ENCODE data around the gene TSPO2.
"Not testable (repeated sequence)": the region's sequence is repeated elsewhere in the genome, so short reads cannot be mapped to it uniquely, and the experiment has no call there.

Gene TSPO2

DNA sequence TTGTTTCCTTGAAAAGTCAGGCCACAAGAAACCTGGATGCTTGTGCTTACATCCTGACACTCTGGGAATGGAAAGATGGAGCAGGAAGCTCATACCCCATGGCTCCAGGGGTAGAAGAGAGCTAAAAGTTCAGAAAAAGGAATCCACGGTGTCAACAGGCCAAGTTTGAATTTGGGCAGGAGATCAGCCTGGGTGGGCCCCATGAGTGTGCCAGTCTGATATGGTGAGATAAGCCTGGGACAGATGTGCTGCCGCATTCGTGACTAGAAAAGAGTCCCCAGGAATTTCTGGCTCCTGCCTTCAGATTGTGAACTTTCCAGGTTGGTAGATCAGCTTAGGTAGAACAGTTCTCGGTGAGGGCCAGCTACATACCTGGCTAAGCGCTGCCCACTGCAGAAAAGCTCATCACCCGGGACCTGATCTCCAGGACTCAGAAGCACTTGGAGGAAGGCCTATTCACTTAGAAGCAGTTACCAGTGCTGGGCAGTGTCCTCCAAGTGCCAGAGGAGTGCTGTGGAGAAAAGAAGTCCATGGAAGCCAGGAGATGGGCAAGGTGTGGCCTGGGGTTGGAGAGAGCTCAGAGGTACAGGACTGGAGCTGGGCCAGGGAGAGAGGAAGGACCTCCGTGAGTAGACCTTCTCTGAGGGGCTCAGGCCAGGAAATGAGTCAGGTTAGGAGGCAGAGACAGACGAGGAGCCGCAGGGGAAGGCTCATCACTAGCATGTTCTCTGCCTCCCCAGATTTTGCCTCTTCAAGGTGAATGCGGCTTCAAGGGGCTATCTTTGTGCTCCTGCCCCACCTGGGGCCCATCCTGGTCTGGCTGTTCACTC lies at the start of gene TSPO2:
TSS of gene TSPO2 (plus strand) at position 242 of the 830 bp plus-strand sequence. CDS start at position 761, 519 bp downstream.
- Histone ChIP-seq H3K4me3 (ENCODE audit: low read depth in 1 of 5, low read length in 5 of 5) (no peak within 1 kb of the TSS), H3K9ac (ENCODE audit: low read length in 5 of 5) (no peak within 1 kb of the TSS), H3K27ac (ENCODE audit: low read depth, low read length) (no peak within 1 kb of the TSS), H3K9me3 (ENCODE audit: control insufficient read depth in 5 of 5, low read length in 5 of 5) (no peaks in the 10 kb centered on the region), H3K27me3 (ENCODE audit: control insufficient read depth in 5 of 5, insufficient read depth in 4 of 5, low read length in 5 of 5) (no peaks in the 10 kb centered on the region), H3K36me3 (ENCODE audit: control insufficient read depth in 5 of 5, insufficient read depth in 5 of 5, low read length in 5 of 5) (peaks cover 0 to 7% (median 0%) of the 10 kb centered on the region in 5 donors), H3K4me1 (ENCODE audit: control insufficient read depth in 5 of 5, insufficient read depth in 5 of 5, low read length in 5 of 5) (no peaks in the 10 kb centered on the region)

DNA sequence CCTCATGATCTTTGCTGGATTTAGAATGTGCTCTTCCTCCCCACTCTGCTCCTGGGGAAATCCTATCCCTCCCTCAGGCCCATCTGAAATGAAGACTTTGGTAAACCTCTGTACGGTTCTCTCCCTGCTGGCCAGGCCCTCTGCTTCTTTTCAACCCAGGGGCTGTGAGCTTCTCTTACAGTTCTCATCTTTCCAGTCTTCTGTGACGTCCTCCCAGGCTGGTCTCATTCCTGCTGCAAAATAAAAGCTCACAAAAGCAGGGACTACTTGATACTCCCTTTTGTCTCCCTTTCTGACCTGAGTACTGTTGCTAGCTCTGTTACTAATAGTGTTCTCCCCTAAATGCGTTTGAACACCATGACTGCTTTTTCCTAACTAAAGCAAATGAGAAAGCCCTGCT lies 49.5 kb upstream of the TSPO2 start:
- Histone ChIP-seq H3K36me3 (ENCODE audit: control insufficient read depth in 5 of 5, insufficient read depth in 5 of 5, low read length in 5 of 5) (no peaks in the 10 kb centered on the region), H3K27ac (ENCODE audit: low read depth, low read length) (no peak overlapping the region), H3K4me1 (ENCODE audit: control insufficient read depth in 5 of 5, insufficient read depth in 5 of 5, low read length in 5 of 5) (peaks cover 0 to 6% (median 0%) of the 10 kb centered on the region in 5 donors), H3K4me3 (ENCODE audit: low read depth in 1 of 5, low read length in 5 of 5) (no peak overlapping the region), H3K27me3 (ENCODE audit: control insufficient read depth in 5 of 5, insufficient read depth in 4 of 5, low read length in 5 of 5) (peaks cover 0 to 13% (median 3%) of the 10 kb centered on the region in 5 donors), H3K9me3 (ENCODE audit: control insufficient read depth in 5 of 5, low read length in 5 of 5) (no peaks in the 10 kb centered on the region), H3K9ac (ENCODE audit: low read length in 5 of 5) (no peak overlapping the region)

- no peak overlapping the region for H3K27ac ChIP-seq (ENCODE audit: low read depth, low read length)
- H3K9ac ChIP-seq (ENCODE audit: low read length in 5 of 5): no peak overlapping the region
- H3K4me3 ChIP-seq (ENCODE audit: low read depth in 1 of 5, low read length in 5 of 5): no peak overlapping the region
- peaks cover 0 to 7% (median 2%) of the 10 kb centered on the region in 5 donors for H3K27me3 ChIP-seq (ENCODE audit: control insufficient read depth in 5 of 5, insufficient read depth in 4 of 5, low read length in 5 of 5)
- peaks cover 0 to 10% (median 0%) of the 10 kb centered on the region in 5 donors for H3K4me1 ChIP-seq (ENCODE audit: control insufficient read depth in 5 of 5, insufficient read depth in 5 of 5, low read length in 5 of 5)
- no peaks in the 10 kb centered on the region for H3K36me3 ChIP-seq (ENCODE audit: control insufficient read depth in 5 of 5, insufficient read depth in 5 of 5, low read length in 5 of 5)
- H3K9me3 ChIP-seq (ENCODE audit: control insufficient read depth in 5 of 5, low read length in 5 of 5): no peaks in the 10 kb centered on the region
Measured at GRCh38 chr6:40996591-40997233, 45.6 kb upstream of the TSPO2 start.

DNA sequence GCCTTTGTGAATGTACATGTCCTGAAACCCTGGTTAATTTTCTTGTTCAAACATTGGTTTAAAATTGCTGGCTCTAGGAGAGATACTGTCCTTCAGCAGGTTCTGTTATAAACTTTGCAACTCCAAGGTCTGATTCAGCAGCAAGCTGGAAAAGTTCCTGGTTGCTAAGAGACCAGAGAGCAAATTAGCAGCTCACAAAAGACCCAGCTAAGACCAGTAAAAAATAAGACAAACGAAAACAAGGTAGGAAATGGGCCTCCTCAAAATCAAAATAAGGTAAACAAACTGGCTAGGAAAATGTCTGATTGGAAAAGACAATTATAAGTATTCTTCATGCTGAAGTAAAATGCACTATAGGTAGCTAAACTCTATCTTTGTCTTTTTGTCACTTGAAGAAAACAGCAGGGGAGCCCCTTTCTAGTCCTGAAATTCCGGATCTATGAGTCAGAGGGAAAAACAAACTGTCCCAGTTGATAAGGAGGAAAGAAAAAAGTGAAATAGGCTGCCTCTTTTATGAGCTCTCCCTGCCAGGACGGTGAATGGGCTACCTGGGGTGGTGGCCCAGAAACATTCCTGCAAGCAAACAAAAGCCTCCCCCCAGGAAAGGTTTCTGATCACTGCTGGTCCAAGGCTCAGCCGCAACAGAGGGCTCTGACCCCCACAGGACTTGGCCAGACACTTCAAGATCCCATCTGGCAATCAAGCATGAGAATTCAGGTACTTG lies 44.9 kb upstream of the TSPO2 start:
- H3K27ac ChIP-seq (ENCODE audit: low read depth, low read length): no peak overlapping the region
- no peak overlapping the region for H3K4me3 ChIP-seq (ENCODE audit: low read depth in 1 of 5, low read length in 5 of 5)
- H3K9ac ChIP-seq (ENCODE audit: low read length in 5 of 5): no peak overlapping the region
- no peaks in the 10 kb centered on the region for H3K9me3 ChIP-seq (ENCODE audit: control insufficient read depth in 5 of 5, low read length in 5 of 5)
- peaks cover 0 to 7% (median 2%) of the 10 kb centered on the region in 5 donors for H3K27me3 ChIP-seq (ENCODE audit: control insufficient read depth in 5 of 5, insufficient read depth in 4 of 5, low read length in 5 of 5)
- peaks cover 0 to 10% (median 0%) of the 10 kb centered on the region in 5 donors for H3K4me1 ChIP-seq (ENCODE audit: control insufficient read depth in 5 of 5, insufficient read depth in 5 of 5, low read length in 5 of 5)
- H3K36me3 ChIP-seq (ENCODE audit: control insufficient read depth in 5 of 5, insufficient read depth in 5 of 5, low read length in 5 of 5): no peaks in the 10 kb centered on the region

- Histone ChIP-seq H3K27me3 (ENCODE audit: control insufficient read depth in 5 of 5, insufficient read depth in 4 of 5, low read length in 5 of 5) (peaks cover 0 to 11% (median 2%) of the 10 kb centered on the region in 5 donors), H3K4me3 (ENCODE audit: low read depth in 1 of 5, low read length in 5 of 5) (no peak overlapping the region), H3K36me3 (ENCODE audit: control insufficient read depth in 5 of 5, insufficient read depth in 5 of 5, low read length in 5 of 5) (no peaks in the 10 kb centered on the region), H3K9me3 (ENCODE audit: control insufficient read depth in 5 of 5, low read length in 5 of 5) (no peaks in the 10 kb centered on the region), H3K27ac (ENCODE audit: low read depth, low read length) (no peak overlapping the region), H3K4me1 (ENCODE audit: control insufficient read depth in 5 of 5, insufficient read depth in 5 of 5, low read length in 5 of 5) (peaks cover 0 to 10% (median 0%) of the 10 kb centered on the region in 5 donors), H3K9ac (ENCODE audit: low read length in 5 of 5) (no peak overlapping the region)
Measured at GRCh38 chr6:40998661-40999060, 43.6 kb upstream of the TSPO2 start.

- Histone ChIP-seq H3K27ac (ENCODE audit: low read depth, low read length) (no peak overlapping the region), H3K9me3 (ENCODE audit: control insufficient read depth in 5 of 5, low read length in 5 of 5) (no peaks in the 10 kb centered on the region), H3K36me3 (ENCODE audit: control insufficient read depth in 5 of 5, insufficient read depth in 5 of 5, low read length in 5 of 5) (no peaks in the 10 kb centered on the region), H3K4me3 (ENCODE audit: low read depth in 1 of 5, low read length in 5 of 5) (no peak overlapping the region), H3K4me1 (ENCODE audit: control insufficient read depth in 5 of 5, insufficient read depth in 5 of 5, low read length in 5 of 5) (peaks cover 0 to 10% (median 0%) of the 10 kb centered on the region in 5 donors), H3K9ac (ENCODE audit: low read length in 5 of 5) (no peak overlapping the region), H3K27me3 (ENCODE audit: control insufficient read depth in 5 of 5, insufficient read depth in 4 of 5, low read length in 5 of 5) (peaks cover 0 to 14% (median 2%) of the 10 kb centered on the region in 5 donors)
Measured at GRCh38 chr6:40999569-40999968, 42.7 kb upstream of the TSPO2 start.

GRCh38 chr6:41000248-41000647 lies 42.0 kb upstream of the TSPO2 start:
- H3K9ac ChIP-seq (ENCODE audit: low read length in 5 of 5): no peak overlapping the region
- no peaks in the 10 kb centered on the region for H3K9me3 ChIP-seq (ENCODE audit: control insufficient read depth in 5 of 5, low read length in 5 of 5)
- no peak overlapping the region for H3K27ac ChIP-seq (ENCODE audit: low read depth, low read length)
- no peak overlapping the region for H3K4me3 ChIP-seq (ENCODE audit: low read depth in 1 of 5, low read length in 5 of 5)
- no peaks in the 10 kb centered on the region for H3K36me3 ChIP-seq (ENCODE audit: control insufficient read depth in 5 of 5, insufficient read depth in 5 of 5, low read length in 5 of 5)
- H3K4me1 ChIP-seq (ENCODE audit: control insufficient read depth in 5 of 5, insufficient read depth in 5 of 5, low read length in 5 of 5): peaks cover 0 to 10% (median 0%) of the 10 kb centered on the region in 5 donors
- H3K27me3 ChIP-seq (ENCODE audit: control insufficient read depth in 5 of 5, insufficient read depth in 4 of 5, low read length in 5 of 5): peaks cover 0 to 16% (median 2%) of the 10 kb centered on the region in 5 donors

DNA sequence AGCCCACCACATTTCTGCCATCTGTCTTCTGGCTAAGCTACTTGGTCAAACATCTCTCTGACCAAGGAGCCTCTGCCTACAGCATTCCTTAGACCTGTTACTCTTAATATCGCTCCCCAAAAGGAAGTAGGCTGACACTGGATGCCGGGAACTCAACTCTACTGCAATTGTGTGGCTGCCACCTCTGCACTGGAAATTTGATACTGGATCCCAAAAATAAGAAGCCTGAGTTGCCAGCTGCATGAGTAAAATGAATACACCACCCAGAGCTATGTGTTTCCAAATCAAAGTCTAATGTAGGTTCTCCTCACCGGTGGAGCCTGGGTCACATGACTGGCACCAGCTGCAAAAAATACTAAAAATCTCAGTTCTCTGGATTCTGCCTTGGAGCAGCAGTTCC lies 40.1 kb upstream of the TSPO2 start:
- H3K27me3 ChIP-seq (ENCODE audit: control insufficient read depth in 5 of 5, insufficient read depth in 4 of 5, low read length in 5 of 5): peaks cover 0 to 16% (median 0%) of the 10 kb centered on the region in 5 donors
- H3K27ac ChIP-seq (ENCODE audit: low read depth, low read length): no peak overlapping the region
- H3K4me3 ChIP-seq (ENCODE audit: low read depth in 1 of 5, low read length in 5 of 5): no peak overlapping the region
- H3K36me3 ChIP-seq (ENCODE audit: control insufficient read depth in 5 of 5, insufficient read depth in 5 of 5, low read length in 5 of 5): no peaks in the 10 kb centered on the region
- H3K9me3 ChIP-seq (ENCODE audit: control insufficient read depth in 5 of 5, low read length in 5 of 5): no peaks in the 10 kb centered on the region
- peaks cover 0 to 4% (median 0%) of the 10 kb centered on the region in 5 donors for H3K4me1 ChIP-seq (ENCODE audit: control insufficient read depth in 5 of 5, insufficient read depth in 5 of 5, low read length in 5 of 5)
- no peak overlapping the region for H3K9ac ChIP-seq (ENCODE audit: low read length in 5 of 5)

DNA sequence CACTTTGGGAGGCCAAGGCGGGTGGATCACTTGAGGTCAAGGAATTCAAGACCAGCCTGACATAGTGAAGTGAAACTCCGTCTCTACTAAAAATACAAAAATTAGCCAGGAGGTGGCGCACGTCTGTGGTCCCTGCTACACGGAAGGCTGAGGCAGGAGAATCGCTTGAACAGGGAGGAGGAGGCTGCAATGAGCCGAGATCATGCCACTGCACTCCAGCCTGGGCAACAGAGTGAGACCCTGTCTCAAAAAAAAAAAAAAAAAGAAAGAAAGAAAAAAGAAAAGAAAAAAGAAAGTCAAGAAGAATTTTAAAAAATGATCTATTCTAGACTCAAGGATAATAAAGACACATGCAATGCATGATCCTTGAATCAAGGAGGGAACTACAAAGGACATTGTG lies 36.0 kb upstream of the TSPO2 start:
- not testable (repeated sequence) for H3K4me3 ChIP-seq (ENCODE audit: low read depth in 1 of 5, low read length in 5 of 5); H3K27ac ChIP-seq (ENCODE audit: low read depth, low read length); H3K9ac ChIP-seq (ENCODE audit: low read length in 5 of 5); H3K36me3 ChIP-seq (ENCODE audit: control insufficient read depth in 5 of 5, insufficient read depth in 5 of 5, low read length in 5 of 5); H3K9me3 ChIP-seq (ENCODE audit: control insufficient read depth in 5 of 5, low read length in 5 of 5); H3K4me1 ChIP-seq (ENCODE audit: control insufficient read depth in 5 of 5, insufficient read depth in 5 of 5, low read length in 5 of 5)
- peaks cover 0 to 18% (median 0%) of the 10 kb centered on the region in 5 donors for H3K27me3 ChIP-seq (ENCODE audit: control insufficient read depth in 5 of 5, insufficient read depth in 4 of 5, low read length in 5 of 5)
